ENCODE data around the gene TMEM219.
"Not testable (repeated sequence)": the region's sequence is repeated elsewhere in the genome, so short reads cannot be mapped to it uniquely, and the experiment has no call there.

The TMEM219 gene

DNA sequence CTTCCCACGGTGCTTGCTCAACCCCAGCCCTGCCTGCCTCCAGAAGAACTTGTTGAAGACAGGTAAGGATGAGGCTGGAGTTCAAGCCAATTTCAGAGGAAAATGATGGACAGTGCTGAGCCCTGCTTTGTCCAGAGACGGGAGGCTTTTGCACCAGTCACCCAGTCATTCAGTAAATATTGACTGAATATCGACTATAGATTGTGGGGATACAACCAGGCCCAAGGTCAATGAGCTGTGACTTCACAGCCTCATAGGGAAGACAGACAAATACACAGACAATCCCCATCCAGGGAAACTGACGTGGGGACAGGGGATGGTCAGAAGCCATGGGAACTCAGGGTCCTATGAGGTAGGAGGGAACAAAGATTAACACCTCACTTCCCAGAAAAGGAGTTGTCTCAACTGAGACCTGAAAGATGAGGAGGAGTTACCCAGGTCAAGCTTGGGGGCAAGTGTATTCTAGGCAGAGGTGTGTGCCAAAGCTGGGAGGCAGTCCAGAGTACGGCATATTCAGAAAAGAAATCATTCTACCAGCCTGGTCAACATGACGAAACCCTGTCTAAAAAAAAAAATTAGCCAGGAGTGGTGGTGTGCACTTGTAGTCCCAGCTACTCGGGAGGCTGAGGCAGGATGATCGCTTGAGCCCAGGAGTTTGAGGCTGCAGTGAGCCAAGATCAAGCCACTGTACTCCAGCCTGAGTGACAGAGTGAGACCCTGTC, 54.8 kb downstream of the TMEM219 start:
- DNase-seq: no peak

DNA sequence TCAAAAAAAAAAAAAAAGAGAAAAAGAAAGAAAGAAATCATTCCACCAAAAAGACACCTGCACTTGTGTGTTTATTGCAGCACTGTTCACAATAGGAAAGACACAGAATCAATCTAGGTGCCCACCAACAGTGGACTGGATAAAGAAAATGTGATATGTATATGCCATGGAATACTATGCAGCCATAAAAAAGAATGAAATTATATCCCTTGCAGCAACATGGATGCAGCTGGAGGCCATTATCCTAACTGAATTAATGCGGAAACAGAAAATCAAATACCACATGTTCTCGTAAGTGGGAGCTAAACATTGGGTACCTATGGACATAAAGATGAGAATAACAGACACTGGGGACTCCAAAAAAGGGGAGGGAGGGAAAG, 55.4 kb downstream of the TMEM219 start:
- DNase-seq: no peak

DNA sequence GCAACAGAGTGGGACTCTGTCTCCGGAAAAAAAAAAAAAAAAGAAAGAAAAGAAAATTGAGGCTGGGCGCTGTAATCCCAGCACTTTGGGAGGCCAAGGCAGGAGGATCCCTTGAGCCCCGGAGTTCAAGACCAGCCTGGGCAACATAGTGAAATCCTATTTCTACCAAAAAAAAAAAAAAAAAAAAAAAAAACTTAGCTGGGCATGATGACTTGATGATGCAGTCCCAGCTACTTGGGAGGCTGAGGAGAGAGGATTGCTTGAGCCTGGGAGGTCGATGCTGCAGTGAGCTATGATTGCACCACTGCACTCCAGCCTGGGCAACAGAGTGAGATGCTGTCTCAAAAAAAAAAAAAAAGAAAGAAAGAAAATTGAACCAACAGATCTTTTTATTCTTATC, 56.1 kb downstream of the TMEM219 start:
- not testable (repeated sequence) for DNase-seq

DNA sequence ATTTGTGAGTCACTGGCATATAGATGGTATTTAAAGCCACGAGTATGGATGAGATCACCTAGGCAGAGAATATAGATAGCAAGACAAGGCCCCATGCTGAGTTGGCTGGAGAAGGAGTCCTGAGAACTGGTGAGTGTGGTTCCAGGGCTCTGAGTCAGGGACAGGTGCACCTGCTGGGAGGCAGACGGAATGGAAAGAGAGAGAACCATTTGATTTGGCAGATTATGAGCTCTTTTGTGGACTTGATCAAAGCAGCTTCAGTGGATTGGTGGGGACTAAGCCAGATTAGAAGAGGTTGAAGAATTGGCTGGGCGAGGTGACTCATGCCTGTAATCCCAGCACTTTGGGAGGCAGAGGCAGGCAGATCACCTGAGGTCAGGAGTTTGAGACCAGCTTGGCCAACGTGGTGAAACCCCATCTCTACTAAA, 56.9 kb downstream of the TMEM219 start:
- DNase-seq: no peak
